ENCODE data around the gene TRPV3.
"Not testable (repeated sequence)": the region's sequence is repeated elsewhere in the genome, so short reads cannot be mapped to it uniquely, and the experiment has no call there.

The TRPV3 gene

GRCh38 chr17:3582915-3583314 is 25.3 kb upstream of the TRPV3 start:
- Histone ChIP-seq H3K9me3 (replicated peaks; ENCODE audit: insufficient read depth, low read length) (no peaks in the 10 kb centered on the region), H2AFZ (ENCODE audit: low read length) (no peak overlapping the region), H3F3A (ENCODE audit: insufficient read depth, low read length) (no peaks in the 10 kb centered on the region), H3K27me3 (replicated peaks; ENCODE audit: insufficient read depth, low read length) (no peaks in the 10 kb centered on the region), H3K9ac (ENCODE audit: low read length) (no peak overlapping the region), H3K4me2 (ENCODE audit: low read depth, low read length) (no peak overlapping the region), H3K27ac (ENCODE audit: low read length) (no peak overlapping the region), H4K20me1 (ENCODE audit: insufficient read depth, low read length) (no peaks in the 10 kb centered on the region), H3K4me1 (ENCODE audit: low read length) (no peaks in the 10 kb centered on the region), H3K36me3 (replicated peaks; ENCODE audit: insufficient read depth, low read length) (no peaks in the 10 kb centered on the region), H3K4me3 (ENCODE audit: low read length) (no peak overlapping the region), H3K79me2 (ENCODE audit: low read length) (no peaks in the 10 kb centered on the region), H3K9me2 (replicated peaks; ENCODE audit: insufficient read depth, low read length) (no peaks in the 10 kb centered on the region)
- DNase-seq = no peak
- no peak for TF ChIP-seq EZH2 (optimal IDR thresholded peaks at IDR 0.05; ENCODE audit: low read depth, low read length)
- TF ChIP-seq EZH2phosphoT487 (IDR thresholded peaks at IDR 0.05; ENCODE audit: low read length) = no peak
- no peak for TF ChIP-seq CTCF (IDR thresholded peaks at IDR 0.05; ENCODE audit: low read length)

GRCh38 chr17:3578667-3579066 is 21.1 kb upstream of the TRPV3 start:
- not testable (repeated sequence) for H3K9me3 ChIP-seq (replicated peaks; ENCODE audit: insufficient read depth, low read length); H3K4me2 ChIP-seq (ENCODE audit: low read depth, low read length); H2AFZ ChIP-seq (ENCODE audit: low read length); H3K4me3 ChIP-seq (ENCODE audit: low read length); H3K27ac ChIP-seq (ENCODE audit: low read length); H3K27me3 ChIP-seq (replicated peaks; ENCODE audit: insufficient read depth, low read length); H3F3A ChIP-seq (ENCODE audit: insufficient read depth, low read length); H3K36me3 ChIP-seq (replicated peaks; ENCODE audit: insufficient read depth, low read length); H4K20me1 ChIP-seq (ENCODE audit: insufficient read depth, low read length); H3K9me2 ChIP-seq (replicated peaks; ENCODE audit: insufficient read depth, low read length); DNase-seq; H3K9ac ChIP-seq (ENCODE audit: low read length); H3K4me1 ChIP-seq (ENCODE audit: low read length); H3K79me2 ChIP-seq (ENCODE audit: low read length)

- DNase-seq = no peak
- Histone ChIP-seq H3K36me3 (replicated peaks; ENCODE audit: insufficient read depth, low read length) (no peaks in the 10 kb centered on the region), H3K27ac (ENCODE audit: low read length) (no peak overlapping the region), H3K9me2 (replicated peaks; ENCODE audit: insufficient read depth, low read length) (no peaks in the 10 kb centered on the region), H3K4me2 (ENCODE audit: low read depth, low read length) (no peak overlapping the region), H3K4me3 (ENCODE audit: low read length) (no peak overlapping the region), H3K27me3 (replicated peaks; ENCODE audit: insufficient read depth, low read length) (no peaks in the 10 kb centered on the region), H4K20me1 (ENCODE audit: insufficient read depth, low read length) (no peaks in the 10 kb centered on the region), H3F3A (ENCODE audit: insufficient read depth, low read length) (no peaks in the 10 kb centered on the region), H2AFZ (ENCODE audit: low read length) (no peak overlapping the region), H3K9me3 (replicated peaks; ENCODE audit: insufficient read depth, low read length) (no peaks in the 10 kb centered on the region), H3K4me1 (ENCODE audit: low read length) (no peaks in the 10 kb centered on the region), H3K79me2 (ENCODE audit: low read length) (no peaks in the 10 kb centered on the region), H3K9ac (ENCODE audit: low read length) (no peak overlapping the region)
- TF ChIP-seq CTCF (IDR thresholded peaks at IDR 0.05; ENCODE audit: low read length) = no peak
- TF ChIP-seq EZH2phosphoT487 (IDR thresholded peaks at IDR 0.05; ENCODE audit: low read length) = no peak
- no peak for TF ChIP-seq EZH2 (optimal IDR thresholded peaks at IDR 0.05; ENCODE audit: low read depth, low read length)
These were observed 19.4 kb upstream of the TRPV3 start for GRCh38 chr17:3576970-3577369.

- Histone ChIP-seq H3K9me2 (replicated peaks; ENCODE audit: insufficient read depth, low read length) (no peaks in the 10 kb centered on the region), H3K4me1 (ENCODE audit: low read length) (no peaks in the 10 kb centered on the region), H3K9ac (ENCODE audit: low read length) (no peak overlapping the region), H3K9me3 (replicated peaks; ENCODE audit: insufficient read depth, low read length) (no peaks in the 10 kb centered on the region), H3K27ac (ENCODE audit: low read length) (no peak overlapping the region), H3K79me2 (ENCODE audit: low read length) (no peaks in the 10 kb centered on the region), H3K27me3 (replicated peaks; ENCODE audit: insufficient read depth, low read length) (no peaks in the 10 kb centered on the region), H3F3A (ENCODE audit: insufficient read depth, low read length) (no peaks in the 10 kb centered on the region), H2AFZ (ENCODE audit: low read length) (no peak overlapping the region), H3K4me2 (ENCODE audit: low read depth, low read length) (no peak overlapping the region), H4K20me1 (ENCODE audit: insufficient read depth, low read length) (no peaks in the 10 kb centered on the region), H3K4me3 (ENCODE audit: low read length) (no peak overlapping the region), H3K36me3 (replicated peaks; ENCODE audit: insufficient read depth, low read length) (no peaks in the 10 kb centered on the region)
- TF ChIP-seq EZH2phosphoT487 (IDR thresholded peaks at IDR 0.05; ENCODE audit: low read length) (no peak), CTCF (IDR thresholded peaks at IDR 0.05; ENCODE audit: low read length) (no peak), EZH2 (optimal IDR thresholded peaks at IDR 0.05; ENCODE audit: low read depth, low read length) (no peak)
- DNase-seq = no peak
These were observed 17.9 kb upstream of the TRPV3 start for GRCh38 chr17:3575511-3575910.
